ENCODE measurements around the gene MYL2. TPM values are rescaled to one million over a fixed set of nuclear protein-coding genes. Genes with fewer than 3 reads are reported as not detected.

Gene MYL2
- total and polyA plus RNA-seq, 2 experiments from 2014 or later: not detected

GRCh38 chr12:110943373-110943772, 23.0 kb upstream of the MYL2 start:
- Histone ChIP-seq H2AFZ (no peak overlapping the region), H3K79me2 (ENCODE audit: insufficient read depth) (no peaks in the 10 kb centered on the region), H3K9me3 (ENCODE audit: low read depth) (no peaks in the 10 kb centered on the region), H3K27ac (no peak overlapping the region), H3K4me3 (no peak overlapping the region), H3K9ac (no peak overlapping the region), H3K4me2 (ENCODE audit: unreplicated experiment) (no peak overlapping the region), H3K27me3 (replicated peaks; ENCODE audit: insufficient read depth) (peaks cover 8% of the 10 kb centered on the region), H3K9me2 (ENCODE audit: insufficient read depth) (no peaks in the 10 kb centered on the region), H3K36me3 (ENCODE audit: low read depth) (no peaks in the 10 kb centered on the region), H3F3A (ENCODE audit: insufficient read depth) (no peaks in the 10 kb centered on the region), H4K20me1 (ENCODE audit: insufficient read depth) (no peaks in the 10 kb centered on the region), H3K4me1 (ENCODE audit: insufficient read depth) (no peaks in the 10 kb centered on the region)
- no peak for DNase-seq
- TF ChIP-seq EZH2 (IDR thresholded peaks at IDR 0.05; ENCODE audit: insufficient read depth, poor library complexity, severe bottlenecking): no peak
- no peak for TF ChIP-seq EZH2phosphoT487 (IDR thresholded peaks at IDR 0.05; ENCODE audit: insufficient read depth, low read depth)
- WGBS, 2 experiments (ENCODE audit: low coverage in 1 of 2, low lambda C conversion rate in 2 of 2, missing lambda C conversion rate in 2 of 2): 0 to 2% methylated on average over 2 of the region's 2 CpGs
- in situ Hi-C loops (cut with MboI): no loop called here

- Histone ChIP-seq H3K9me2 (ENCODE audit: insufficient read depth) (no peaks in the 10 kb centered on the region), H3K4me3 (no peak overlapping the region), H3F3A (ENCODE audit: insufficient read depth) (no peaks in the 10 kb centered on the region), H3K36me3 (ENCODE audit: low read depth) (no peaks in the 10 kb centered on the region), H2AFZ (no peak overlapping the region), H3K4me1 (ENCODE audit: insufficient read depth) (no peaks in the 10 kb centered on the region), H3K27ac (no peak overlapping the region), H3K9me3 (ENCODE audit: low read depth) (no peaks in the 10 kb centered on the region), H3K79me2 (ENCODE audit: insufficient read depth) (no peaks in the 10 kb centered on the region), H4K20me1 (ENCODE audit: insufficient read depth) (no peaks in the 10 kb centered on the region), H3K9ac (no peak overlapping the region), H3K4me2 (ENCODE audit: unreplicated experiment) (no peak overlapping the region), H3K27me3 (replicated peaks; ENCODE audit: insufficient read depth) (peaks cover 22% of the 10 kb centered on the region)
- no peak for DNase-seq
- 47 to 49% methylated on average over 6 of the region's 6 CpGs for WGBS, 2 experiments (ENCODE audit: low coverage in 1 of 2, low lambda C conversion rate in 2 of 2, missing lambda C conversion rate in 2 of 2)
- in situ Hi-C loops (cut with MboI): no loop called here
- TF ChIP-seq EZH2 (IDR thresholded peaks at IDR 0.05; ENCODE audit: insufficient read depth, poor library complexity, severe bottlenecking): no peak
- no peak for TF ChIP-seq EZH2phosphoT487 (IDR thresholded peaks at IDR 0.05; ENCODE audit: insufficient read depth, low read depth)
Observed at GRCh38 chr12:110941391-110941790, 21.0 kb upstream of the MYL2 start.

- Histone ChIP-seq H3K9me2 (ENCODE audit: insufficient read depth) (no peaks in the 10 kb centered on the region), H3K36me3 (ENCODE audit: low read depth) (no peaks in the 10 kb centered on the region), H3F3A (ENCODE audit: insufficient read depth) (no peaks in the 10 kb centered on the region), H4K20me1 (ENCODE audit: insufficient read depth) (no peaks in the 10 kb centered on the region), H3K79me2 (ENCODE audit: insufficient read depth) (no peaks in the 10 kb centered on the region), H3K9me3 (ENCODE audit: low read depth) (no peaks in the 10 kb centered on the region), H3K9ac (no peak overlapping the region), H3K4me2 (ENCODE audit: unreplicated experiment) (no peak overlapping the region), H3K4me3 (no peak overlapping the region), H3K27ac (no peak overlapping the region), H2AFZ (no peak overlapping the region), H3K27me3 (replicated peaks; ENCODE audit: insufficient read depth) (peaks cover 27% of the 10 kb centered on the region), H3K4me1 (ENCODE audit: insufficient read depth) (no peaks in the 10 kb centered on the region)
- 51 to 57% methylated on average over 7 of the region's 7 CpGs for WGBS, 2 experiments (ENCODE audit: low coverage in 1 of 2, low lambda C conversion rate in 2 of 2, missing lambda C conversion rate in 2 of 2)
- DNase-seq: no peak
- in situ Hi-C loops (cut with MboI): no loop called here
- TF ChIP-seq EZH2 (IDR thresholded peaks at IDR 0.05; ENCODE audit: insufficient read depth, poor library complexity, severe bottlenecking): no peak
- TF ChIP-seq EZH2phosphoT487 (IDR thresholded peaks at IDR 0.05; ENCODE audit: insufficient read depth, low read depth): no peak
Observed at GRCh38 chr12:110940933-110941332, 20.6 kb upstream of the MYL2 start.

GRCh38 chr12:110940296-110940695, 19.9 kb upstream of the MYL2 start:
- no peak overlapping the region for H3K4me2 ChIP-seq (ENCODE audit: unreplicated experiment)
- in situ Hi-C loops (cut with MboI): no loop called here
- H3F3A ChIP-seq (ENCODE audit: insufficient read depth): no peaks in the 10 kb centered on the region
- no peaks in the 10 kb centered on the region for H3K9me2 ChIP-seq (ENCODE audit: insufficient read depth)
- DNase-seq: no peak
- no peaks in the 10 kb centered on the region for H3K4me1 ChIP-seq (ENCODE audit: insufficient read depth)
- no peaks in the 10 kb centered on the region for H3K79me2 ChIP-seq (ENCODE audit: insufficient read depth)
- H4K20me1 ChIP-seq (ENCODE audit: insufficient read depth): no peaks in the 10 kb centered on the region
- H3K36me3 ChIP-seq (ENCODE audit: low read depth): no peaks in the 10 kb centered on the region
- no peak overlapping the region for H3K9ac ChIP-seq
- TF ChIP-seq EZH2 (IDR thresholded peaks at IDR 0.05; ENCODE audit: insufficient read depth, poor library complexity, severe bottlenecking) (no peak), EZH2phosphoT487 (IDR thresholded peaks at IDR 0.05; ENCODE audit: insufficient read depth, low read depth) (no peak)
- H3K4me3 ChIP-seq: no peak overlapping the region
- no peak overlapping the region for H3K27ac ChIP-seq
- no peaks in the 10 kb centered on the region for H3K9me3 ChIP-seq (ENCODE audit: low read depth)
- H3K27me3 ChIP-seq (replicated peaks; ENCODE audit: insufficient read depth): peaks cover 31% of the 10 kb centered on the region
- H2AFZ ChIP-seq: no peak overlapping the region
- WGBS, 2 experiments (ENCODE audit: low coverage in 1 of 2, low lambda C conversion rate in 2 of 2, missing lambda C conversion rate in 2 of 2): 59 to 69% methylated on average over 4 of the region's 4 CpGs

DNA sequence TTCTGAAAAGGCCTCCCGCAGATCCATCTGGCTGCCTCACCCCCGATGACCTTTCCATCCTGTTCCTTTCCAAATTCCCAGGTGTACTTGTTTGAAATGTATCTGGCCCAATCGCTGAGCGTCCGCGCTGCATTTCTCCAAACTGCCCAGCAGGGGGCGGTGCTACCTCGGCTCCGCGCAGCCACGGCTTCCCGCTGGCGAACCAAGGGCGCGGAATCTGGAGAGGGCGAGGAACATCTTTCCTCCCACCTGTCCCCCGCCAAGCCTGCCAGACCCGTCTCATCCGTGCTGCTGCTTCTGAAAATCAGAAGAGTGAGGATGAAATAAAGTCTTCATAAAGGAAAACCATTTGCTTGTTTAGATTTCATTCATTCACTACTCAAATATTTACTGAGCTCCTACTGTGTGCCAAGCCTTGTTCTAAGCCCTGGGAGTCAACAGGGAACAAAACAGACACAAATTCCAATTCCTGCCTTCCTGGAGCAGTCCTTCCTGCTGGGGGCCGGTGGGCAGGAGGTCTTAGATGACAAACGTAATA, 16.8 kb upstream of the MYL2 start:
- peak; percentile 66 for DNase-seq
- no peaks in the 10 kb centered on the region for H4K20me1 ChIP-seq (ENCODE audit: insufficient read depth)
- no peak overlapping the region for H3K4me3 ChIP-seq
- no peaks in the 10 kb centered on the region for H3F3A ChIP-seq (ENCODE audit: insufficient read depth)
- 4 to 6% methylated on average over 20 to 21 of the region's 21 CpGs for WGBS, 2 experiments (ENCODE audit: low coverage in 1 of 2, low lambda C conversion rate in 2 of 2, missing lambda C conversion rate in 2 of 2)
- no peak overlapping the region for H3K4me2 ChIP-seq (ENCODE audit: unreplicated experiment)
- TF ChIP-seq EZH2phosphoT487 (IDR thresholded peaks at IDR 0.05; ENCODE audit: insufficient read depth, low read depth) (no peak), EZH2 (IDR thresholded peaks at IDR 0.05; ENCODE audit: insufficient read depth, poor library complexity, severe bottlenecking) (no peak)
- H3K27me3 ChIP-seq (replicated peaks; ENCODE audit: insufficient read depth): peaks cover 31% of the 10 kb centered on the region
- no peak overlapping the region for H3K27ac ChIP-seq
- no peaks in the 10 kb centered on the region for H3K36me3 ChIP-seq (ENCODE audit: low read depth)
- H3K9ac ChIP-seq: no peak overlapping the region
- no peaks in the 10 kb centered on the region for H3K4me1 ChIP-seq (ENCODE audit: insufficient read depth)
- no peaks in the 10 kb centered on the region for H3K9me3 ChIP-seq (ENCODE audit: low read depth)
- H3K9me2 ChIP-seq (ENCODE audit: insufficient read depth): no peaks in the 10 kb centered on the region
- in situ Hi-C loops (cut with MboI): loop anchor here (10.0 kb wide), 1 partner anchor 368 kb away; no protein-coding TSS in a partner anchor
- no peaks in the 10 kb centered on the region for H3K79me2 ChIP-seq (ENCODE audit: insufficient read depth)
- H2AFZ ChIP-seq: no peak overlapping the region
